GM10847 (cell line): ENCODE results near the gene ORC3.

Source experiments
- POLR2A ChIP-seq: IDR thresholded peaks from 2 replicates; pipeline ENCODE4 v1.6.1; 2011; ENCODE audit not compliant: insufficient read length; ENCODE audit errors: extremely low read depth

ORC3 gene

DNA sequence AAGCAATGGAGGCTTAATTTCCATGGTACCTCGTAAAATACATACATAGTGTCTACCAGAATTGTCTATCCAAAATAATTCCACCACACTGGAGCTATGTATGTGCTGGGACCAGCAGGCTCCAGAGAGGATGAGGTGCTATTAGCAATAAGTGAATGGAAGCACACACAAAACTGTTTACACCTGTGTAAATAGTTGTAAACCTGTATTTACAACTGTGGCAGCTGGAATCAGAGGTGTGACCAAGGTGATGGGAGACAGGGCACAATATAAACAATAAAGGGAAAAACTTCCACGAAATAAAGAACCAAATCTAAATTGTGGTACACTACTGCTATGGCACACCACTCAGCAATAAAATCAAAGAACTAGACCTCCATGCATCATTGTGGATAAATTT is 14.5 kb upstream of the ORC3 start:
- no peak for TF ChIP-seq POLR2A

DNA sequence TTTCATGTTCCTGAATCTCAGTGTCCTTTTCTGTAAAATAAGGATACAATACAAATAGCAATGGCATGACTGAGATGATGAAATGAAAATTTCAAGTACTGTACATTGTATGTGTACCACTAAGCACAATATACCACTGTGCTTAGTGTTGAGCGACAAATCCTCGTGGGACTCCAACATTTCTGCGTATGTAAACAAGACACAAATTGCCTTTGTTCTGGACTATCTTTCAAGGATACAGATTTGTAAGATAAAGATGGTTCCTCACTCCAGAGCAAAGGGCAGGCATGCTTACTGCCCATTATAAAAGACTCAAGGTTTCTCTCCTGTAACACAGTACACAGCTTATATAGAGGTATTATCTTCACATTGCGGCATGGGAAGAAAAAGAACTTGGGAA is 6.1 kb upstream of the ORC3 start:
- no peak for TF ChIP-seq POLR2A

DNA sequence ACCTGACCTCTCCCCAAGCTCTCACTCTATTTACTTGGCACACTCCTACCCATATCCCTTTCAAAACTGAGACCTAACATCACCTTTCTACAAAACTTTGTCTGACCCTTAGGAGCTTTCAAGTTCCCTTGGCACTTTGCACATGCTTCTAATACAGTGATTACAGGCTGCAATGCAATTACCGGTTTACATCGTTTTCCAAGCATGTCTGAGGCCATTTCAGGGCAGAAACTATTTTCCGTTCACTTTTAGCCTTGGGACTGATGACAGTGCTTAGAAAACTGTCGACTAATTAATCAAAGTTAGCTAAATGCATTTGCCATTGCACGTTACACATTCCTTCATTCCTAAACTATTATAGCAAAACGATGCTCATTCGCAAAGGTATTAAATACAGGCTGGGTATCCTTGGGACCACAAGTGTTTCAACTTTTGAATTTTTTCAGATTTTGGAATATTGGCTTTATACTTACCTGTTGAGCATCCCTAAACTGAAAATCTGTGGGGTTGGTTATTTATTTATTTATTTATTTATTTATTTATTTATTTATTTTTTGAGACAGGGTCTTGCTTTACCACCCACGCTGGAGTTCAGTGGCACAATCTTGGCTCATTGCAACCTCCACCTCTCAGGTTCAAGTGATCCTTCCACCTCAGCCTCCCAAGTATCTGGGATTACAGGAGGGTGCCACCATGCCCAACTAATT is 3.4 kb upstream of the ORC3 start:
- no peak for TF ChIP-seq POLR2A

DNA sequence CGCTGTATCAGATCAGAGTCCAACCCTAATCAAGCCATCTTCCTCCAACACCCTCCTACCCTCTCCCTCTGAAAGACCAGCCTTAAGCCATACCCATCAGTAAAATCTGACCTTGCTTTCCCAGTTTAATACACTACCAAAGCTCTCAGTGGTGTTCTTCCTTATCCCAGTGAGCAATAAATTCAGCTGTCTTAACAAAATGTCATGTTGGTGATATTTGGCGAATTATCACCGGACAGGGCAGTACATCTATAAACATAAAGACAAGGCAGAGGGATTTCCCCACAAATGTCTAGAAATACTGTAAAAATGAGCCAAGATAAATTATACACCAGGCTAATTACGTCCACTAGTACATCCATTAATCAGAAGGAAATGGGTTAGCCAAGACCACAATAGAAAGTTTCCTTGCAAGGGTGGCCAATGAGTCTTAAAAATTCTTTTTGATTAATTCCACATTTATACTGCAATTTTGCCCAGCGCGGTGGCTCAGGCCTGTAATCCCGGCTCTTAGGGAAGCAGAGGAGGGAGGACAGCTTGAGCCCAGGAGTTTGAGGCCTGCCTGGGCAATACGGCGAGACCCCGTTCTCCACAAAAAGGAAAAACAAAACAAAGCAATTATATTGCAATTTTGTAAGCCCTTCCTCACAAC is 1.1 kb upstream of the ORC3 start:
- TF ChIP-seq POLR2A = no peak

DNA sequence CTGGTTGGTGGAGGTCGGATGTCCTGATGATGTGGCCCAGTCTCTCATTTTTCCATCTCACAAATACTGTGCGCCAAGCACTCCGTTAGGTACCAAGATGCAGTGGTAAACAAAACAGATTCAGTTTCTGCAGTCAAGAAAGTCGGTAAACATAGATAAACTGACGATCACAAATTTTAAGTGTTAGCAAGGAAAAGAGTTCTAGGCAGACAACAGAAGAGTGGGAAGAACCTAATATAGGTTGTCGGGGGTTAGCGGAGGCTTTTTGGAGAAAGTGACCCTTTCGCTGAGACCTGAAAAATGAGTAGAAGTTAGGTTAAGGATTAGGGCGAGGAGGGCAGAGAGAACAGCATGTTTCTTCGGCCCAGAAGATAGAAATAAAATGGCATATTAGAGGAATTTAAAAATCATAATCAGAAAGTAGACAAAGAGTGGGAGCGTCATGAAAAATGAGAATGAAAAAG is 514 bp downstream of the ORC3 start:
- no peak for TF ChIP-seq POLR2A

DNA sequence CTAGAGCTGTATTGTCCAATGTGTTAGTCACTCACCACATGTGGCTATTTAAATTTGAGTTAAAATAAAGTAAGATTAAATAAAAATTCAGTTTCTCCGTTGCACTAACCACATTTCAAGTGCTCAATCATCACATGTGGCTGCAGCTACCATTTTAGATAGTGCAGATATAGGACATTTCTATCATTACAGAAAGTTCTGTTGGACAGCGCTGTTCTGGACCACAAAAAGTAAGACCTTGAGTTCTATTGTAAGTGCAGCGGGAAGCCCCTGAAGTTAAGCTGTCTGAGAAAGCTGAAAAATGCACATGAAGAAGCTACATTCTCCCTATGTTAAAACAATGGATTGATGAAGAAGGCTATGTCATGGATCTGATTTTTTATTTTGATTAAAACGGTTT is 1.1 kb downstream of the ORC3 start:
- no peak for TF ChIP-seq POLR2A

DNA sequence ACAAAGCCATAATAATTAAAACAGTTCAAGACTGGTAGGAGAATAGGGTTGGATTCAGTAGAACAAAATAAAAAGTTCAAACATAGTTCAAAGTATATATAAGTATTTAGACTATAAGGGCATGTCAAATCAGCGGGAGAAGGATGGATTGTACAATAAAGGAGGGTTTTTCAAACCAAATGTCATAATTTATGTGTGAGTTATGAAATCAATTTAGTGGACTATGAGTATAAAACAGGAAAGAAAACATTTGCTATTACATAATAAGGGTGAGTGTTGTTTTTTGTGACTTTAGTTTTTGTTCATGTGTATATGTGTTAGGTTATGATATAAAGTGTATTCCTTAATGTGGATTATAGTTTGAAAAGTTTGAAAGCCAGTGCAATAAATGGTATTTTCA is 10.6 kb downstream of the ORC3 start:
- TF ChIP-seq POLR2A = no peak

DNA sequence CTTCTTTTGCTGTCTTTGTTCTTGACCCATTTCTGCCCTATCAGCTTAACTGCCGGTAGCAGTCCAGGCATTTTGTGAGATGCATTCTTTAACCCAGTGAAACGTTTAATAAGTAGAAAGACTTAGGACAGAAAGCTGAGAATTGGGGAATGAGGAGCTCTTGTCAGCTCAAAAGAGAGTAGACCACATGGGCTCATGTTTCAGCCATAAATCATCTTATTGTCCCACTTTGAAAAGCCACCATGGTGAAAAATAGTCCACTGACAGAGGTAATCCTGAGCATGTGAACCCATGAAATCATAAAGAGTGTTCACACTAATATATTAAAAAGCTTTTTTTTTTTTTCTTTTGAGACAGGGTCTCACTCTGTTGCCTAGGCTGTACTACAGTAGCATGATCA is 16.3 kb downstream of the ORC3 start:
- no peak for TF ChIP-seq POLR2A

DNA sequence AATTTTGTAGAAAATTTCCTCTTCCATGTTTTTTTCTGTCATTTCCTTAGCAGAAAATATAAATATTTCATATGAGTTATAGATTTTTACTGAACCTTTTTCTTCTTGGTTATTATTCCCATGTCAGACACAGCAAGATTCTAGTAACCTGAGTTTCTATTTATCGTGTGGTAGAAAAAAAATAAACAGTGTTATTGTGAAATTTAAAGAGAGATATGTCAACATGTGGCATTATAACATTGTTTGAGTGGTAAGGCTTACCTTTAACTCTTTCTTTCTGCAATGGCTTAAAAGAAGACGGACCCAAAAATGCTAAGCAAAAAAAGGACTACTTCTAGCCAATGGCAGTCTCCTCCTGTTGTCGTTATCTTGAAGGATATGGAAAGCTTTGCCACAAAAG is 18.9 kb downstream of the ORC3 start:
- no peak for TF ChIP-seq POLR2A

DNA sequence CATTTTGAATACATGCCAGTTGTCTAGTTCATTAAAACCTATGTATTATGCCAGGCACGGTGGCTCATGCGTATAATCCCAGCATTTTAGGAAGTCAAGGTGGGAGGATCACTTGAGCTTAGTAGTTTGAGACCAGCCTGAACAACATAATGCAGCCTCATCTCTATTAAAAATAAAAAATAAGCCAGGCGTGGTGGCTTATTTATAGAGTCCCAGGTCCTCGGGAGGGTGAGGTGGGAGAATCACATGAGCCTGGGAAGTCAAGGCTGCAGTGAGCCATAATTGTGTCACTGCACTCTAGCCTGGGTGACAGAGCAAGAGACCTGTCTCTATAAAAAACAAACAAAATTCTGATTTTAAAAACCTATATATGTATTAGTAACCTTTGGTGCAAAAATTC is 27.5 kb downstream of the ORC3 start:
- no peak for TF ChIP-seq POLR2A

DNA sequence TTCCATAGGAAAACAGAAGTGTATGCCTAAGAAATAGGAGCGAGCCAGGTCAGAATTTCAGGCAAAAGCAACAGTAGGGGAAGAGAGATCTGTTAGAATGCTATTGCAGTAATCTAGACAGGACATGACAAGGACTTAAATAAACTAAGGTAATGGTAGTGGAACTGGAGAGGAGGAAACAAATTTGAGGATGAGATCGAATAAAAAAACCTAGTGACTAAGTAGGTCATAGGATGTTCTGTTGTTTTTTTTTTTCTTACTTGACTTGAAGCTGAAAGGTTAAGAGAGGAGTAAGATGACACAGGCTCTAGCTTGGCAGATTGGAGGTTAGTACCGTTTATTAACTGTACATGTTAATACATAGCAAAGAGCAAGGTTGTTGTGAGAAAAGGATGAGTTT is 28.6 kb downstream of the ORC3 start:
- no peak for TF ChIP-seq POLR2A

DNA sequence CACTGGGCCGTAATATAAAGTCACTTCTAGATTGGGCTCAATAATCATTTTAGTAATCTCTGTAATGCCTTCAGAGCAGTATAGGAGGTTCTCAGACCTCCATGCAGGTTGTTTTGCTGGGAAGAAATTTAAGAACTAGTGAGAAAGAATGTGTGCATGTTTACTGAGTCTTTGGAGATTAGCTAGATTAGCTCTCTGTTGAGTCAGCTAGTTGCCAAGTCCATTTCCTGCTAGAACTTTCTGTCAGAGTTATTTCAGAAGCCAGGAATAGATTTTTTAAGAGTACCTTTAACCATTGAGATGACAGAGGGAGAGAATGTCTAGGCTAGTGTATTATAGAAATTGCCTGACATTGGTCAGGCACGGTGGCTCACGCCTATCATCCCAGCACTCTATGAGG is 33.3 kb downstream of the ORC3 start:
- no peak for TF ChIP-seq POLR2A

DNA sequence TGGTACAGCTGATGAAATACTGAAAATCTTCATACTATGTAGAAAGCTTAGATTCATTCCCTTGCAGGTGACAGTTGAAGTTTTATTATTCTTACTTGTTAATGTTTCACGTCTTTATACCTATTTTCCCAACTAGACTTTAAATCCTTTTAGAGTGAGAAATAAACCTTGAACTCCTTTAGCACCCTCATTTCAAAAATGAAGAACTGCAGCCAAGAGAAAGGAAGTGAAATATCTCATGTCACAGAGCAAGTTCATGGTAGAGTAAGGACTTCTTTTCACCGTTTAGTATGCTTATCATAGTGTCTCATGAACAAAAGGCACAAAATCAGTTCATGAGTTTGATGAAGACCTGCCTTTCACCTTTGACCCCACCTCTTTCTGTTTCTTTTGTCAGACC is 38.5 kb downstream of the ORC3 start:
- no peak for TF ChIP-seq POLR2A

DNA sequence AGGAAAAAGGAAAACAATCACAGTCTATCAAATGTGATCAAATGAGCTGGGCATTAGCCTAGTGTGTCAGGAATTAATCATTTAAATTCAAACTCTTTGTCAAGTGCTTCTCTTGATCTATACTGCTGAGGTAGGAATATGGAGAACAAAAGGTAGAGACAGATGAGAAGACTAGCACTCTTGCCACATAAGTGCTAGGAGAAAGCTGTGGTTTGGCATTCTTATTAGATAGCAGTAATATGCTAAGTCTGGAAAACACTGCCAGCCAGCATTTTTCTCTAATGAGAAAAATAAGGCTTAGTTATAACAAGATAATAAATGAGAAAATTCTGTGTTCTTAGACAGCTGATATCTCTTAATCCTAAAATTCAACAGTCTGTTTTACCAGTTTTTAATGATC is 38.9 kb downstream of the ORC3 start:
- no peak for TF ChIP-seq POLR2A

DNA sequence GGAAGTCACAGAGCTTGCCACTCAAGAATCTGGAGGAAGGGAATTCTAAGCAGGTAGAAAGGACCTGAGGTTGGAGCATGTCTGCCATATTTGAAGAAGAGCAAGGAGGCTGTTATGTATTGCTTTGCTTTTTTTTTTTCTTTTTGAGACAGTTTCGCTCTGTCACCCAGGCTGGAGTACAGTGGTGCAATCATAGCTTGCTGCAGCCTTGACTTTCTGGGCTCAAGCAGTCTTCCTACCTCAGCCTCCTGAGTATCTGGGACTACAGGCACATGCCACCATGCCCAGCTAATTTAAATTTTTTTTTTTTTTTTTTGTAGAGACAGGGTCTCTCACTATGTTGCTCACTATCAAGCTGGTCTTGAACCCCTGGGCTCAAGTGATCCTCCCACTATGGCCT is 40.8 kb downstream of the ORC3 start:
- no peak for TF ChIP-seq POLR2A

DNA sequence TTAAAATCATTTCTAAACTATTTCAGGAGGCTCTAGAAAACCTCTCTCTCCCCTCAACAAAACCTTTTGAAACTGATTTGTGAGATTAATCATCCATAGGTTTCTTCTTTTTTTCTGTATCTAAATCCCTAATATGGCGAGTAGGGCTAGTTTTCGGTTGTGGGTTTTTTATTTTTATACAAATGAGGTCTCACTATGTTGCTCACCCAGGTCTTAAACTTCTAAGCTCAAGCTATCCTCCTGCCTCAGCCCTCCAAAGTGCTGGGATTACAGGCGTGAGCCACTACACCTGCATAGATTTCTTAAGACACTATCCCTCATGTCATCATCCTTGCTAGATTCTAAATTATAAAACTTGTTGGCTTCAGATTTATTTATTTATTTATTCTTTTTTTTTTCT is 43.9 kb downstream of the ORC3 start:
- TF ChIP-seq POLR2A = no peak

DNA sequence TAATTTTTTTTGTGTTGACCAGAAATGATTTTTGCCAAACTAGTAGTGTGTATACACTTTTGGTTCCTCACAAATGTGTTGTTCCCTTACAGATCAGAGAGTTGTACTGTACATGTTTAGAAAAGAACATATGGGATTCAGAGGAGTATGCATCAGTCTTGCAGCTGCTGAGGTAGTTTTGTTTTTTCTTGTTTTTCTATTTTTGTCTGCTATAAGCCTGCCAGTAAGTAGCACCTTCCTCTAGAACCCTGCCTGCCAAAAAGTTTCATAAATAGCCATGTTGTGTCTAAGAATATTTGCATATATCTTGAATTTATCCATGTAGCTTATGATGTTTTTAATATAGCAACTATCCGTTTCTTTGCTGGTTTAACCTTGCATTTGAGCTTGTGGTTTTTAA is 46.4 kb downstream of the ORC3 start:
- TF ChIP-seq POLR2A = no peak
